Uterus (tissue), 4 donors: ENCODE results near the gene ATP7B. TPM values are rescaled to one million over a fixed set of nuclear protein-coding genes. Genes with fewer than 3 reads are reported as not detected.

ENCODE experiments used
- DNase-seq, 2 donors: peaks; one replicate each; pipeline ENCODE4 v3.0.0-alpha.2; 2019 to 2020
- H3K27ac ChIP-seq, 2 donors: fragments of 200-600 bp; sonication (generic); 1 replicate in 1 of 2; 2 replicates in 1 of 2; pipeline ENCODE4 v1.5.1; 2016 to 2018
- H3K27me3 ChIP-seq, 2 donors: fragments of 200-600 bp; sonication (generic); one replicate each; pipeline ENCODE4 v1.5.1; 2018 to 2019; ENCODE audit warnings: control low read depth in 1 of 2
- H3K36me3 ChIP-seq, 2 donors: fragments of 200-600 bp; sonication (generic); one replicate each; pipeline ENCODE4 v1.5.1; 2019; ENCODE audit warnings: control low read depth in 1 of 2
- H3K4me1 ChIP-seq, 2 donors: fragments of 200-600 bp; sonication (generic); one replicate each; pipeline ENCODE4 v1.5.1; 2018 to 2019; ENCODE audit warnings: control low read depth in 1 of 2
- H3K4me3 ChIP-seq, 2 donors: fragments of 200-600 bp; sonication (generic); 1 replicate in 1 of 2; 2 replicates in 1 of 2; pipeline ENCODE4 v1.5.1; 2018 to 2019; ENCODE audit warnings: mild to moderate bottlenecking in 1 of 2
- H3K9me3 ChIP-seq, 2 donors: fragments of 200-600 bp; sonication (generic); one replicate each; pipeline ENCODE4 v1.5.1; 2019; ENCODE audit warnings: control low read depth in 1 of 2
- POLR2A ChIP-seq, 2 donors: fragments of 450-650 bp; IDR thresholded peaks; one replicate each; pipeline ENCODE4 v1.6.1; 2016; ENCODE audit warnings: antibody characterized with exemption in 2 of 2, mild to moderate bottlenecking in 1 of 2, moderate library complexity in 1 of 2
- intact Hi-C: fragments of 100-400 bp; cut with DNase I; formaldehyde crosslinking; loops from one replicate; pipeline ENCODE4 v1.15.1; 2023; ENCODE audit warnings: low total_unique reads
- total RNA-seq, 4 donors: library from RNA; depleted of rRNA in 3 of 4; stranded (reverse); fragments of >200 nt in 3 of 4; gene quantifications; one replicate each; pipeline versions ENCODE4 v1.1.0 to v1.2.4, GENCODE V29; 2014 to 2023
- TF ChIP-seq, protein P1 (sequence below), 4 experiments: fragments of 200-600 bp in 2 of 4; fragments of 450-650 bp in 2 of 4; sonication (generic) in 2 of 4; IDR thresholded peaks; one replicate each; pipeline ENCODE4 v1.5.1; 2016 to 2019; ENCODE audit warnings: antibody characterized with exemption in 4 of 4, mild to moderate bottlenecking in 2 of 4, moderate library complexity in 1 of 4
- donor health status: DM: yes; HTN: yes; CAD: no.

Gene ATP7B
- total RNA-seq, 4 donors from 2014 or later, result 9.2 to 16.2 (median 9.9) TPM

DNA sequence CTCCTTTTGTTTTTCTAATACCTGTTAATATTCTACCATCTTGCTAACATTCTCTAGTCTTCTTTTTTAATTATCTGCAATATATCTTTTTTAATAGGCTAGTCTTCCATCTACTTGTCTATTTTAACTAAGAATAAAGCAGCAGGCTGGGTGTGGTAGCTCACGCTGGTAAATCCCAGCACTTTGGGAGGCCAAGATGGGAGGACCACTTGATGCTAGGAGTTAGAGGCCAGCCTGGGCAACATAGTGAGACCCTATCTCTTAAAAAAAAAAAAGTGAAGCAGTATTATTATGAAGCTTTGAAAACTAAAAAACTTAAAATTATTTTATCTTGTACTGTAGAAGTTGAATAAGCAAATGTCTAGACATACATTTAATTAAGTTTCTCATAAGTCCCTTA, 16.6 kb upstream of the ATP7B start:
- H3K4me1 ChIP-seq, result no peaks in the 10 kb centered on the region
- TF ChIP-seq, protein P1, sequence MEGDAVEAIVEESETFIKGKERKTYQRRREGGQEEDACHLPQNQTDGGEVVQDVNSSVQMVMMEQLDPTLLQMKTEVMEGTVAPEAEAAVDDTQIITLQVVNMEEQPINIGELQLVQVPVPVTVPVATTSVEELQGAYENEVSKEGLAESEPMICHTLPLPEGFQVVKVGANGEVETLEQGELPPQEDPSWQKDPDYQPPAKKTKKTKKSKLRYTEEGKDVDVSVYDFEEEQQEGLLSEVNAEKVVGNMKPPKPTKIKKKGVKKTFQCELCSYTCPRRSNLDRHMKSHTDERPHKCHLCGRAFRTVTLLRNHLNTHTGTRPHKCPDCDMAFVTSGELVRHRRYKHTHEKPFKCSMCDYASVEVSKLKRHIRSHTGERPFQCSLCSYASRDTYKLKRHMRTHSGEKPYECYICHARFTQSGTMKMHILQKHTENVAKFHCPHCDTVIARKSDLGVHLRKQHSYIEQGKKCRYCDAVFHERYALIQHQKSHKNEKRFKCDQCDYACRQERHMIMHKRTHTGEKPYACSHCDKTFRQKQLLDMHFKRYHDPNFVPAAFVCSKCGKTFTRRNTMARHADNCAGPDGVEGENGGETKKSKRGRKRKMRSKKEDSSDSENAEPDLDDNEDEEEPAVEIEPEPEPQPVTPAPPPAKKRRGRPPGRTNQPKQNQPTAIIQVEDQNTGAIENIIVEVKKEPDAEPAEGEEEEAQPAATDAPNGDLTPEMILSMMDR (IDR thresholded peaks at IDR 0.05), result no peak
- no peak for TF ChIP-seq POLR2A (IDR thresholded peaks at IDR 0.05)
- H3K36me3 ChIP-seq, result no peaks in the 10 kb centered on the region
- H3K9me3 ChIP-seq, result no peaks in the 10 kb centered on the region
- H3K27ac ChIP-seq, result no peak overlapping the region
- intact Hi-C loops, result no loop called here
- no peaks in the 10 kb centered on the region for H3K27me3 ChIP-seq
- no peak overlapping the region for H3K4me3 ChIP-seq
- no peak for DNase-seq

DNA sequence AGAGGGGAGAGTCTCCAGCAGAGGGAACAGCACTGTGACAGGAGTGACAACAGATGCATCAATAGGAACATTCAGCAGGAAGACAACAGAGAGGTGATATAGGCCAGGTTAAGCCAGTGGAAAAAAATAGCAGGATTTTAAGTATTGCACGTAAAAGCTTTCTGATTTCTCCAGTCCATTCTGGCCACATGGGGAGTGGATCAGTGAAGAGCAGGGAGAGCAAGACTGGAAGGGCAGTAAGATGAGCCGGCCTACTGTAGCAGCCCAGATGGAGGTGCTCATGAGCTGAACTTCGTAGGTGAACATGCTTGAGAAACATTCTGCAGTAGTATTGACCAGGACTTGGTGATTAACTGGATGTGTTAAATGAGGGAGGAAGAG, 15.0 kb upstream of the ATP7B start:
- Histone ChIP-seq H3K27me3 (no peaks in the 10 kb centered on the region), H3K4me1 (no peaks in the 10 kb centered on the region), H3K36me3 (no peaks in the 10 kb centered on the region), H3K27ac (no peak overlapping the region), H3K4me3 (no peak overlapping the region), H3K9me3 (no peaks in the 10 kb centered on the region)
- intact Hi-C loops, result no loop called here
- TF ChIP-seq, protein P1 (IDR thresholded peaks at IDR 0.05), result no peak
- TF ChIP-seq POLR2A (IDR thresholded peaks at IDR 0.05), result no peak
- no peak for DNase-seq

DNA sequence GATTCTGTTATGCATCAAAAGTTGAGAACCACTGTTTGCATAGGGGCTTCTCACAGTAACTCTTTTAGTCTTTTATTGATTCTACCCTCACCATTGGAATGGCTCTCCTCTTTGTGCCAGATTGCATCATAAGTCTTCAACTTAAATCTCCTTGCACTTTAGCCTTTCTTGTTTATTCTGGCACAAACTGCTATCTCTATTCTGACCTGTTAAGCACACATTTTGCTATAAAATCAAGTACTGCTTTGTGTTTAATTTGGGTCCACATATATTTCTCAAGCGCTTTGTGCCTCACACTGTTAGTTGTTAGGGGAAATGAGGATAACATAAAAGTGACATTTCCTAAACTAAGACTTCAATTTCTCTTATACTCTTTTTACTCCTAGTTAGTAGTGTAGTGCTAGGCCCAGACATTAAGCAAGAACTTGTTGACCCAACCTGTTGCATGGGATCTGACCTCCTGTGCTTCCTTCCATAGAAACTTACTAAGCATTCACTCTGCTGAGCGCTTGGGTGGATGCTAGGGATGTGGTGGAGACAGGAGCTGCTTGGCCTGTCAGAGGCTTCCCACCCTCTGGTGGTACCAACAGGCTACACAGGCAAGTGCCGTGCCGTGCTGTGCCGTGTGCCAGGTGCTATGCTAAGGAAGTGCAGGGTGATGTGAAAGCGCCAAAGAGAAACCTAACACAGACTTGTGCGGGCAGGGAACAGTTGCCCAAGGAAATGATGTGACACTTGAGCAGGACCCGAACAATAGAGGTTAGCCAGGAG, 14.4 kb upstream of the ATP7B start:
- Histone ChIP-seq H3K36me3 (no peaks in the 10 kb centered on the region), H3K4me1 (no peaks in the 10 kb centered on the region), H3K27me3 (no peaks in the 10 kb centered on the region), H3K9me3 (no peaks in the 10 kb centered on the region), H3K27ac (no peak overlapping the region), H3K4me3 (no peak overlapping the region)
- no peak for TF ChIP-seq POLR2A (IDR thresholded peaks at IDR 0.05)
- TF ChIP-seq, protein P1 (IDR thresholded peaks at IDR 0.05), result no peak
- DNase-seq, result no peak
- intact Hi-C loops, result no loop called here

DNA sequence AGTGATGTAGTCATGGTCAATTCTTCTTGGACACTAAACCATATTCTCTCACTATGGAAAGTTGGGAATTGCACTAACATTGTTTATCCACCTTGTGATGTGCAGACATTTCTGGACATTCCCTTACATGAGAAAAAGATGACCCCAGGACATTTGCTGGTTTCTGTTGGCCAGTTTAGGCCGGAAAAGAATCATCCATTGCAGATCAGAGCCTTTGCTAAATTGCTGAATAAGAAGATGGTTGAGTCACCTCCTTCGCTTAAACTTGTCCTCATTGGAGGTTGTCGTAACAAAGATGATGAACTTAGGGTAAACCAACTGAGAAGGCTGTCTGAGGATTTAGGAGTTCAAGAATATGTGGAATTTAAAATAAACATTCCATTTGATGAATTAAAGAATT, 13.2 kb upstream of the ATP7B start, which contains the start of gene UTP14C:
Gene UTP14C (plus strand): TSS at position 211 of the 400 bp plus-strand sequence. CDS start 4,114 bp downstream, outside the sequence.
- intact Hi-C loops, result no loop called here
- Histone ChIP-seq H3K27me3 (no peaks in the 10 kb centered on the region), H3K4me1 (no peaks in the 10 kb centered on the region), H3K36me3 (no peaks in the 10 kb centered on the region), H3K4me3 (no peak within 1 kb of the TSS), H3K9me3 (no peaks in the 10 kb centered on the region), H3K27ac (no peak within 1 kb of the TSS)
- TF ChIP-seq, protein P1 (IDR thresholded peaks at IDR 0.05), result no peak
- TF ChIP-seq POLR2A (IDR thresholded peaks at IDR 0.05), result no peak
- DNase-seq, result no peak

DNA sequence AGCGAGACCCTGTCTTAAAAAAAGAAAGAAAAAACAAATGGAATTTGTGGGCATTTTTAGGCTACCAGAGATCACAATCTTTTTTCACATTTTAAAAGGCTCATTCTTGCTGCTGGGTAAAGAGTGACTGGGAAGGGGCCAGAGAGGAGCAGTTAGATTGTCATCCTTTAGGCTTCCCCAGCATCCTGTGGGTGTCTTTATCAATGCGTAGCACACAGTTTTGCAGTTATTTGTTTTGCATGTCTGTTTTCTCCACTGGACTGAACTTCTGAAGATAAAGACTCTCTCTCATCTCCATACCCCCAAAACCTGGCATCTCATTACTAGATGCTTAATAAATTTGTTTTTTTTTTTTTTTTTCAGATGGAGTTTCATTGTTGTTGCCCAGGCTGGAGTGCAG, 11.1 kb upstream of the ATP7B start:
- TF ChIP-seq, protein P1 (IDR thresholded peaks at IDR 0.05), result no peak
- no peak for TF ChIP-seq POLR2A (IDR thresholded peaks at IDR 0.05)
- intact Hi-C loops, result no loop called here
- no peaks in the 10 kb centered on the region for H3K9me3 ChIP-seq
- no peaks in the 10 kb centered on the region for H3K36me3 ChIP-seq
- no peak for DNase-seq
- no peaks in the 10 kb centered on the region for H3K4me1 ChIP-seq
- no peaks in the 10 kb centered on the region for H3K27me3 ChIP-seq
- H3K27ac ChIP-seq, result no peak overlapping the region
- H3K4me3 ChIP-seq, result no peak overlapping the region
